DMS153 treated with DMSO at 0.1 percent for 48 hours (cell line): ENCODE measurements around the gene PARP16.

Experiments used
- DNase-seq: peaks from one replicate; lab custom pipeline; 2025; ENCODE audit not compliant: unreplicated experiment; lab: John Stamatoyannopoulos, UW

Gene PARP16

GRCh38 chr15:65208647-65209046 lies 78.0 kb downstream of the PARP16 start:
- DNase-seq: no peak
